K562 (cell line): ENCODE measurements around the gene FADD. TPM values are rescaled to one million over a fixed set of nuclear protein-coding genes. Genes with fewer than 3 reads are reported as not detected.

Experiments used
- BCL6 ChIP-seq: fragments of 250-450 bp; sonication (Bioruptor Pico); IDR thresholded peaks from 2 replicates; pipeline ENCODE4 v1.4.0; 2020
- DDX20 ChIP-seq: fragments of 450-650 bp; IDR thresholded peaks from 2 replicates; pipeline ENCODE4 v1.6.1; 2016; ENCODE audit warnings: missing genetic modification characterization, low read depth, mild to moderate bottlenecking, missing compliant biosample characterization, moderate library complexity
- EZH2 ChIP-seq: IDR thresholded peaks from 2 replicates; pipeline ENCODE4 v1.6.1; 2012; ENCODE audit warnings: low read depth, mild to moderate bottlenecking, inconsistent platforms, low read length, borderline replicate concordance
- HDAC2 ChIP-seq: fragments of 450-650 bp; IDR thresholded peaks from 2 replicates; pipeline ENCODE4 v1.6.1; 2016; ENCODE audit warnings: mild to moderate bottlenecking
- KAT8 ChIP-seq: fragments of 450-650 bp; IDR thresholded peaks from 2 replicates; pipeline ENCODE4 v1.6.1; 2016; ENCODE audit warnings: low read depth, mild to moderate bottlenecking
- KDM2B ChIP-seq: fragments of 250-450 bp; sonication (Bioruptor Pico); IDR thresholded peaks from 2 replicates; pipeline ENCODE4 v1.8.0; 2021; ENCODE audit warnings: mild to moderate bottlenecking, moderate library complexity
- L3MBTL2 ChIP-seq: fragments of 450-650 bp; IDR thresholded peaks from 2 replicates; pipeline ENCODE4 v1.6.1; 2016; ENCODE audit warnings: mild to moderate bottlenecking, moderate library complexity
- MCM2 ChIP-seq: fragments of 450-650 bp; IDR thresholded peaks from 2 replicates; pipeline ENCODE4 v1.6.1; 2017; ENCODE audit warnings: low read depth, mild to moderate bottlenecking
- MEF2D ChIP-seq: conservative IDR thresholded peaks from 2 replicates; pipeline ENCODE4 v1.6.1; 2016; ENCODE audit warnings: low read depth, missing genetic modification characterization, missing compliant biosample characterization
- MTA2 ChIP-seq: fragments of 450-650 bp; IDR thresholded peaks from 2 replicates; pipeline ENCODE4 v1.6.1; 2016; ENCODE audit warnings: low read depth
- MTF1 ChIP-seq: fragments of 250-450 bp; sonication (Bioruptor Pico); IDR thresholded peaks from 2 replicates; pipeline ENCODE4 v1.9.0; 2021; ENCODE audit warnings: moderate library complexity, mild to moderate bottlenecking, inconsistent platforms, borderline replicate concordance
- NCOA6 ChIP-seq: fragments of 450-650 bp; IDR thresholded peaks from 2 replicates; pipeline ENCODE4 v1.6.1; 2017; ENCODE audit warnings: mild to moderate bottlenecking
- NELFE ChIP-seq: IDR thresholded peaks from 2 replicates; pipeline ENCODE4 v1.6.1; 2011; ENCODE audit warnings: mild to moderate bottlenecking; ENCODE audit not compliant: insufficient read depth, insufficient read length
- NFE2L1 ChIP-seq: fragments of 450-650 bp; IDR thresholded peaks from 2 replicates; pipeline ENCODE4 v1.6.1; 2016; ENCODE audit warnings: missing genetic modification characterization, low read depth, mild to moderate bottlenecking, missing compliant biosample characterization, moderate library complexity, borderline replicate concordance
- NONO ChIP-seq, 2 experiments: fragments of 200-400 bp in 1 of 2; fragments of 450-650 bp in 1 of 2; formaldehyde crosslinking in 1 of 2; IDR thresholded peaks; 2 replicates each; pipeline ENCODE4 v1.6.1; 2017; ENCODE audit warnings: low read depth in 2 of 2, mild to moderate bottlenecking in 2 of 2, moderate library complexity in 2 of 2, low read length in 1 of 2
- OTX1 ChIP-seq: fragments of 450-650 bp; formaldehyde crosslinking; IDR thresholded peaks from 2 replicates; pipeline ENCODE4 v1.4.0; 2022; ENCODE audit warnings: mild to moderate bottlenecking
- POLR3A ChIP-seq: IDR thresholded peaks from 2 replicates; pipeline ENCODE4 v1.6.1; 2011; ENCODE audit warnings: borderline replicate concordance, mild to moderate bottlenecking, moderate library complexity; ENCODE audit not compliant: insufficient read length, insufficient read depth; ENCODE audit errors: extremely low read depth
- RBM15 ChIP-seq: fragments of 200-400 bp; formaldehyde crosslinking; IDR thresholded peaks from 2 replicates; pipeline ENCODE4 v1.6.1; 2018; ENCODE audit warnings: mild to moderate bottlenecking, low read length, moderate library complexity; ENCODE audit not compliant: insufficient read depth
- REST ChIP-seq, 2 experiments: fragments of 450-650 bp; formaldehyde crosslinking in 1 of 2; IDR thresholded peaks; 2 replicates each; pipeline versions ENCODE4 v1.4.0 to v1.6.1; 2014 to 2020; ENCODE audit warnings: mild to moderate bottlenecking in 2 of 2, borderline replicate concordance in 1 of 2, low read depth in 1 of 2
- RNF2 ChIP-seq: sonication (generic); IDR thresholded peaks from 2 replicates; pipeline ENCODE4 v1.6.1; 2016
- ZNF146 ChIP-seq: IDR thresholded peaks from one replicate; pipeline ENCODE4 v1.6.1; 2018; ENCODE audit warnings: missing compliant biosample characterization; ENCODE audit not compliant: unreplicated experiment
- polyA plus RNA-seq, 8 experiments: library from polyadenylated mRNA; depleted of rRNA in 4 of 8; stranded (reverse) in 5 of 8; unstranded in 3 of 8; fragments of >200 nt; fragmentation: Nextera tagmentation in 2 of 8; fragmentation: Illumina TruSeq in 1 of 8; extraction: Ambion mirVana in 2 of 8; extraction: Trizol in 1 of 8; gene quantifications; 2 replicates each; pipeline versions ENCODE4 v1.2.1 to v1.2.3, GENCODE V29; 2011 to 2014; ENCODE audit warnings: inconsistent platforms in 1 of 8, missing spikeins in 1 of 8
- total RNA-seq, 7 experiments: library from RNA; depleted of rRNA in 6 of 7; stranded (reverse); fragments of >200 nt in 6 of 7; fragmentation: Illumina TruSeq in 2 of 7; extraction: Trizol in 2 of 7; gene quantifications; 2 replicates each; pipeline versions ENCODE4 v1.2.1 to v1.2.3, GENCODE V29; 2011 to 2021; ENCODE audit warnings: low replicate concordance in 1 of 7
- TF ChIP-seq, protein P1 (sequence below): fragments of 250-450 bp; sonication (Bioruptor Pico); IDR thresholded peaks from 2 replicates; pipeline ENCODE4 v1.4.0; 2020

Gene FADD
- total and polyA plus RNA-seq, 9 of the 15 experiments (the other 6 are each of a cell fraction or from before 2014, with no cell fraction given): 0.29 to 26.9 (median 20.4) TPM

GRCh38 chr11:70191495-70192140 lies 11.5 kb upstream of the FADD start (continued):
- TF ChIP-seq NFE2L1: no peak
- no peak for TF ChIP-seq HDAC2
- TF ChIP-seq MTA2: no peak
- TF ChIP-seq, protein P1, sequence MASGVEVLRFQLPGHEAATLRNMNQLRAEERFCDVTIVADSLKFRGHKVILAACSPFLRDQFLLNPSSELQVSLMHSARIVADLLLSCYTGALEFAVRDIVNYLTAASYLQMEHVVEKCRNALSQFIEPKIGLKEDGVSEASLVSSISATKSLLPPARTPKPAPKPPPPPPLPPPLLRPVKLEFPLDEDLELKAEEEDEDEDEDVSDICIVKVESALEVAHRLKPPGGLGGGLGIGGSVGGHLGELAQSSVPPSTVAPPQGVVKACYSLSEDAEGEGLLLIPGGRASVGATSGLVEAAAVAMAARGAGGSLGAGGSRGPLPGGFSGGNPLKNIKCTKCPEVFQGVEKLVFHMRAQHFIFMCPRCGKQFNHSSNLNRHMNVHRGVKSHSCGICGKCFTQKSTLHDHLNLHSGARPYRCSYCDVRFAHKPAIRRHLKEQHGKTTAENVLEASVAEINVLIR (CRISPR knock-in tag): no peak
- no peak for TF ChIP-seq ZNF146 (CRISPR knock-in tag)
- TF ChIP-seq KAT8: no peak
- no peak for TF ChIP-seq POLR3A
- TF ChIP-seq L3MBTL2: peak; percentile 62
- TF ChIP-seq MCM2: no peak
- no peak for TF ChIP-seq RBM15
- no peak for TF ChIP-seq MTF1 (CRISPR knock-in tag)
- no peak for TF ChIP-seq BCL6 (CRISPR knock-in tag)
- TF ChIP-seq NELFE: no peak
- no peak for TF ChIP-seq KDM2B (CRISPR knock-in tag)
- peak; percentile 92 for TF ChIP-seq REST (IDR thresholded peaks at IDR 0.05; ENCODE audit: borderline replicate concordance)
- no peak for TF ChIP-seq REST (CRISPR knock-in tag; IDR thresholded peaks at IDR 0.05; ENCODE audit: low read depth)
- no peak for TF ChIP-seq NCOA6
- no peak for TF ChIP-seq DDX20 (tag)
- no peak for TF ChIP-seq NONO (IDR thresholded peaks at IDR 0.05; ENCODE audit: low read depth in 2 of 2, low read length in 1 of 2)
- TF ChIP-seq MEF2D (tag): no peak
- TF ChIP-seq OTX1 (CRISPR knock-in tag): no peak
- no peak for TF ChIP-seq RNF2
- TF ChIP-seq EZH2: no peak
